Measurements from ENCODE around the gene PHACTR2. TPM values are rescaled to one million over a fixed set of nuclear protein-coding genes. Genes with fewer than 3 reads are reported as not detected.
A peak's percentile ranks its signal among the peaks of the same experiment; 100 is the strongest.

The PHACTR2 gene
- total RNA-seq, 1 donor from 2014 or later: 44.7 TPM

DNA sequence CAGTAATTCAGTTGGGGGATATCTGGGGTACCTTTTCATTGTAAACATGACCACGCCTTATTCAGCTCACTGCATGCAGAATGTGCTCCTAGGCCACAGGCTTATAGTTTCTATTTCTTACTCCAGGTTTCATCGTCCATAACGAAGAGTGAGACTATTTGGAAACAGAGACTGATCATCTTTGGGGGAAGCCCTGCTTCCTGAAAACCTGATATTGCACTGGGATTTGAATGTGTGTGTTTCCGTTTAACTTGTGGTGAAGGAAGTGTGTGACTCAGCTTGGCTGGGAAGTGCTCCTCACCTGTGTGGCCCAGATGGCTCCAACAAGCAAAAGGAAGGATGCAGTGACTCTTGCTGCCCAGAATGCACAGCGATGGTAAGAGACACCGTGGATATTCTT is 145.8 kb downstream of the PHACTR2 start:
- H3K27me3 Mint-ChIP-seq (ENCODE audit: low read depth, unreplicated experiment): no peaks in the 10 kb centered on the region
- Histone ChIP-seq H2AFZ (ENCODE audit: low read depth, low read length) (no peak overlapping the region), H3K79me2 (ENCODE audit: insufficient read depth, low read length) (no peaks in the 10 kb centered on the region), H3K27ac (ENCODE audit: low read depth, low read length) (no peak overlapping the region), H3K9ac (ENCODE audit: low read length) (no peak overlapping the region), H3K4me2 (ENCODE audit: low read length) (no peak overlapping the region), H4K20me1 (ENCODE audit: insufficient read depth, low read length) (no peaks in the 10 kb centered on the region), H3K27me3 (ENCODE audit: insufficient read depth, low read length) (no peaks in the 10 kb centered on the region), H3K9me3 (ENCODE audit: insufficient read depth, low read depth, low read length) (no peaks in the 10 kb centered on the region), H3K4me1 (ENCODE audit: insufficient read depth, low read length) (peaks cover 14% of the 10 kb centered on the region), H3K4me3 (ENCODE audit: insufficient read depth, low read depth, low read length) (no peak overlapping the region), H3K36me3 (ENCODE audit: insufficient read depth, low read length) (no peaks in the 10 kb centered on the region)
- FAIRE-seq (no peak), DNase-seq (ENCODE audit: low read depth) (no peak)
- H3K27ac Mint-ChIP-seq (ENCODE audit: unreplicated experiment): peak overlapping the region; percentile 29
- peaks cover 4% of the 10 kb centered on the region for H3K36me3 Mint-ChIP-seq (ENCODE audit: low read depth, unreplicated experiment)
- TF ChIP-seq CTCF (IDR thresholded peaks at IDR 0.05; ENCODE audit: insufficient read depth, low read depth, low read length): no peak
- no peak for TF ChIP-seq EZH2 (IDR thresholded peaks at IDR 0.05; ENCODE audit: insufficient read depth, low read length)
- no peak overlapping the region for H3K4me3 Mint-ChIP-seq (ENCODE audit: unreplicated experiment)
- H3K9me3 Mint-ChIP-seq (ENCODE audit: unreplicated experiment): no peaks in the 10 kb centered on the region
- H3K4me1 Mint-ChIP-seq (ENCODE audit: low read depth, unreplicated experiment): peaks cover 12% of the 10 kb centered on the region

GRCh38 chr6:143828572-143828971 is 150.8 kb downstream of the PHACTR2 start:
- Histone ChIP-seq H2AFZ (ENCODE audit: low read depth, low read length) (no peak overlapping the region), H3K27ac (ENCODE audit: low read depth, low read length) (no peak overlapping the region), H3K4me1 (ENCODE audit: insufficient read depth, low read length) (peaks cover 2% of the 10 kb centered on the region), H3K9me3 (ENCODE audit: insufficient read depth, low read depth, low read length) (no peaks in the 10 kb centered on the region), H3K27me3 (ENCODE audit: insufficient read depth, low read length) (no peaks in the 10 kb centered on the region), H3K79me2 (ENCODE audit: insufficient read depth, low read length) (no peaks in the 10 kb centered on the region), H4K20me1 (ENCODE audit: insufficient read depth, low read length) (no peaks in the 10 kb centered on the region), H3K9ac (ENCODE audit: low read length) (no peak overlapping the region), H3K4me3 (ENCODE audit: insufficient read depth, low read depth, low read length) (no peak overlapping the region), H3K36me3 (ENCODE audit: insufficient read depth, low read length) (peaks cover 2% of the 10 kb centered on the region), H3K4me2 (ENCODE audit: low read length) (no peak overlapping the region)
- H3K36me3 Mint-ChIP-seq (ENCODE audit: low read depth, unreplicated experiment): no peaks in the 10 kb centered on the region
- peaks cover 3% of the 10 kb centered on the region for H3K4me1 Mint-ChIP-seq (ENCODE audit: low read depth, unreplicated experiment)
- no peaks in the 10 kb centered on the region for H3K27me3 Mint-ChIP-seq (ENCODE audit: low read depth, unreplicated experiment)
- FAIRE-seq: no peak
- H3K4me3 Mint-ChIP-seq (ENCODE audit: unreplicated experiment): no peak overlapping the region
- no peak for TF ChIP-seq EZH2 (IDR thresholded peaks at IDR 0.05; ENCODE audit: insufficient read depth, low read length)
- no peak for DNase-seq (ENCODE audit: low read depth)
- H3K27ac Mint-ChIP-seq (ENCODE audit: unreplicated experiment): no peak overlapping the region
- H3K9me3 Mint-ChIP-seq (ENCODE audit: unreplicated experiment): no peaks in the 10 kb centered on the region

DNA sequence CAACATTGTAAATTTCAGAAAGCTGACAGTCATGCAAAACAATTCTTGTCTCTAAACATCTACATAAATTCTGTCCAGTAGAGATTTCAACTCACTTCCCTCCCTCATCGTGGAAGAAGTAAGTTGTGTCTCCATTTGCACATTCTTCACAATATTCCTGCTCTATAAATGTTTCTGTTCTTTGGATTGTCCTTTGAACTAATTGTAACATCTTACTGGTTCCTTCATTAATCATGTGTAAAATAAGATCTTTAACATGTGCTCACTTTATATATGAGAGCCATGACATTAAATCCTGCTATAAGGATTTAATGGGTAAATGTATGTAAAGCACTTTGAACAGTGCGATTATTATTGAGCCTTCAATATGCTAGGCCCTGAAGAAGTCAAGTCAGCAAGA is 158.4 kb downstream of the PHACTR2 start:
- H3K27me3 Mint-ChIP-seq (ENCODE audit: low read depth, unreplicated experiment): no peaks in the 10 kb centered on the region
- Histone ChIP-seq H3K4me2 (ENCODE audit: low read length) (no peak overlapping the region), H3K9me3 (ENCODE audit: insufficient read depth, low read depth, low read length) (no peaks in the 10 kb centered on the region), H3K4me3 (ENCODE audit: insufficient read depth, low read depth, low read length) (no peak overlapping the region), H2AFZ (ENCODE audit: low read depth, low read length) (no peak overlapping the region), H3K27me3 (ENCODE audit: insufficient read depth, low read length) (no peaks in the 10 kb centered on the region), H4K20me1 (ENCODE audit: insufficient read depth, low read length) (no peaks in the 10 kb centered on the region), H3K27ac (ENCODE audit: low read depth, low read length) (no peak overlapping the region), H3K9ac (ENCODE audit: low read length) (no peak overlapping the region), H3K36me3 (ENCODE audit: insufficient read depth, low read length) (no peaks in the 10 kb centered on the region), H3K4me1 (ENCODE audit: insufficient read depth, low read length) (no peaks in the 10 kb centered on the region), H3K79me2 (ENCODE audit: insufficient read depth, low read length) (no peaks in the 10 kb centered on the region)
- no peak overlapping the region for H3K27ac Mint-ChIP-seq (ENCODE audit: unreplicated experiment)
- no peak overlapping the region for H3K4me3 Mint-ChIP-seq (ENCODE audit: unreplicated experiment)
- FAIRE-seq: no peak
- no peaks in the 10 kb centered on the region for H3K36me3 Mint-ChIP-seq (ENCODE audit: low read depth, unreplicated experiment)
- DNase-seq (ENCODE audit: low read depth): no peak
- H3K4me1 Mint-ChIP-seq (ENCODE audit: low read depth, unreplicated experiment): no peaks in the 10 kb centered on the region
- no peaks in the 10 kb centered on the region for H3K9me3 Mint-ChIP-seq (ENCODE audit: unreplicated experiment)
- TF ChIP-seq CTCF (IDR thresholded peaks at IDR 0.05; ENCODE audit: insufficient read depth, low read depth, low read length) (no peak), EZH2 (IDR thresholded peaks at IDR 0.05; ENCODE audit: insufficient read depth, low read length) (no peak)

Data from astrocyte (in vitro differentiated cells and primary cell).